PC-3 (cell line): ENCODE data around the gene ABCF1. TPM values are rescaled to one million over a fixed set of nuclear protein-coding genes. Genes with fewer than 3 reads are reported as not detected.

Experiments
- ATAC-seq: fragments of 200-7000 bp; cut with Tn5 transposase; 2 replicates; pipeline ENCODE4 v1.9.1; 2020; ENCODE audit warnings: mild to moderate bottlenecking, moderate library complexity
- BruUV-seq: library from RNA; stranded (reverse); fragments of 400-500 nt; replicated peaks from 2 replicates; lab custom pipeline; 2021; lab: Mats Ljungman, UMichigan
- CTCF ChIA-PET: fragments of 300-600 bp; sonication (Branson Sonifier 250); formaldehyde crosslinking; loops from one replicate; lab custom pipeline; 2022; ENCODE audit warnings: antibody characterized with exemption; lab: Charles Lee
- POLR2A ChIA-PET: fragments of 300-600 bp; sonication (Branson Sonifier 250); formaldehyde crosslinking; loops from one replicate; lab custom pipeline; 2022; ENCODE audit warnings: antibody characterized with exemption; ENCODE audit not compliant: unreplicated experiment; lab: Charles Lee
- DNase-seq: peaks from one replicate; pipeline ENCODE4 v3.0.0-alpha.2; 2015
- H2AFZ ChIP-seq: fragments of 300-600 bp; sonication (generic); 2 replicates; pipeline ENCODE4 v1.6.0; 2016; ENCODE audit warnings: antibody characterized with exemption, low read length
- H3F3A ChIP-seq: fragments of 300-600 bp; sonication (generic); one replicate; pipeline ENCODE4 v1.6.0; 2017; ENCODE audit warnings: antibody characterized with exemption, low read length, control low read depth, mild to moderate bottlenecking; ENCODE audit not compliant: unreplicated experiment
- H3K27ac ChIP-seq: fragments of 300-600 bp; sonication (generic); 2 replicates; pipeline ENCODE4 v1.5.1; 2016; ENCODE audit warnings: mild to moderate bottlenecking, low read length
- H3K27me3 ChIP-seq: fragments of 300-600 bp; sonication (generic); 2 replicates; pipeline ENCODE4 v1.6.1; 2016; ENCODE audit warnings: low read length, mixed read lengths
- H3K36me3 ChIP-seq: fragments of 300-600 bp; sonication (generic); 2 replicates; pipeline ENCODE4 v1.6.1; 2016; ENCODE audit warnings: low read depth, mixed run types, low read length, mixed read lengths
- H3K4me1 ChIP-seq: fragments of 300-600 bp; sonication (generic); 2 replicates; pipeline ENCODE4 v1.5.1; 2016; ENCODE audit warnings: low read length; ENCODE audit not compliant: insufficient read depth
- H3K4me2 ChIP-seq: fragments of 300-600 bp; sonication (generic); 2 replicates; pipeline ENCODE4 v1.6.0; 2016; ENCODE audit warnings: low read length
- H3K4me3 ChIP-seq: fragments of 300-600 bp; sonication (generic); 2 replicates; pipeline ENCODE4 v1.5.1; 2016; ENCODE audit warnings: mild to moderate bottlenecking, low read length, mixed read lengths
- H3K79me2 ChIP-seq: fragments of 300-600 bp; sonication (generic); 2 replicates; pipeline ENCODE4 v1.6.1; 2017; ENCODE audit warnings: low read length, mixed read lengths
- H3K9ac ChIP-seq: fragments of 300-600 bp; sonication (generic); 2 replicates; pipeline ENCODE4 v1.6.0; 2016; ENCODE audit warnings: mild to moderate bottlenecking, low read length
- H3K9me2 ChIP-seq: fragments of 300-600 bp; sonication (generic); replicated peaks from 2 replicates; pipeline ENCODE4 v1.6.1; 2016; ENCODE audit warnings: mixed run types, low read length, mixed read lengths
- H3K9me3 ChIP-seq: fragments of 300-600 bp; sonication (generic); 2 replicates; pipeline ENCODE4 v1.6.1; 2016; ENCODE audit warnings: low read length, mixed read lengths
- H4K20me1 ChIP-seq: fragments of 300-600 bp; sonication (generic); 2 replicates; pipeline ENCODE4 v1.6.1; 2016; ENCODE audit warnings: low read length, mixed read lengths
- EZH2 ChIP-seq: fragments of 300-600 bp; sonication (generic); IDR thresholded peaks from one replicate; pipeline ENCODE4 v1.6.1; 2017; ENCODE audit warnings: antibody characterized with exemption, mild to moderate bottlenecking, low read length; ENCODE audit not compliant: unreplicated experiment
- EZH2phosphoT487 ChIP-seq: fragments of 300-600 bp; sonication (generic); IDR thresholded peaks from 2 replicates; pipeline ENCODE4 v1.6.1; 2018; ENCODE audit warnings: mild to moderate bottlenecking, antibody characterized with exemption, low read length, borderline replicate concordance
- intact Hi-C: fragments of 100-400 bp; cut with micrococcal nuclease; formaldehyde crosslinking; loops from 2 replicates; pipeline ENCODE4 v1.9.0; 2023
- total RNA-seq: library from RNA; depleted of rRNA; stranded (reverse); fragments of >200 nt; gene quantifications from 2 replicates; pipeline ENCODE4 v1.2.3, GENCODE V29; 2014
- TF ChIP-seq, protein P1 (sequence below): fragments of 300-600 bp; sonication (generic); conservative IDR thresholded peaks from 2 replicates; pipeline ENCODE4 v1.5.1; 2017; ENCODE audit warnings: antibody characterized with exemption, low read depth, mild to moderate bottlenecking, low read length

ABCF1 gene
- total RNA-seq, 1 experiment from 2014 or later: 67.3 TPM

DNA sequence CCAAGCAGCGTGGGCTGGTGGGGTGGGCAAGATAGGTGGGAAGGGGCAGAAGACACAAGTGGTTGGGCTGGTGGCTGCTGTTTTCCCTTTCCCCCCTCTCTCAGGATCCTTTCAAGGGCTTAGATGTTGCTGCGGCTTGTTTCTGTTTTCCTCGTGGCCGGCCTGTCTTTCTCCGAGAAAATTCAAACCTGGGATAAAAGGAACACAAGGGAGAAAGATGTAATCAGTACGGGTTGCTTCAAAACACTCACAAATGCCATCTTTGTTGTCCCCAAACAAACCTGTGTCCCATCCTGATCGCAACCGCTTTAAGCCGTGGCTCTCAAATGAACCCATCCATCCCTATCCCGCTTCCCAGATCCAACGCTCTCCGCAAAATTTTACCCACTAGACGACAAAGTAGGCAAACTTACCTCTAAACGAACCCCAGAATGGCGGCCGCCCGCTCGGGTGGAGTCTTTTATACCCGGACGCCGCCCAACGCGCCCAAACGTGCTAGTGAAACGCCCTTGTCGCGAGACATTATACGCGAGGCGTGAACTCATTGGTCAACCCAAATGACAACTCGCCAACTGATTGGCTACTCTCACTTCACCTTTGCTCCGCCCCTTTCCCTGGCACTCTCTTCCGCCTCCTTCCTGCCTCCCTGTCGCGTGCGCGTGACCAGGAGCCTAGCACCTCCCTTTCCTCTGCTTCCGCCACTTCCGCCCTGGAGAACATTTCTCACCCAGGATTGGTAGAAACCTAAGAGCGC lies 45.7 kb downstream of the ABCF1 start, which contains the start of gene PPP1R10:
TSS of gene PPP1R10 (minus strand) at position 433 of the 754 bp plus-strand sequence. CDS start 7,299 bp downstream, outside the sequence.
- Histone ChIP-seq H3K27ac (peak within 1 kb of the TSS; percentile 92), H3K9me3 (no peaks in the 10 kb centered on the region), H3K4me3 (peak within 1 kb of the TSS; percentile 86), H3K79me2 (peaks cover 62% of the 10 kb centered on the region), H3K36me3 (peaks cover 22% of the 10 kb centered on the region), H3K27me3 (no peaks in the 10 kb centered on the region), H3K9me2 (no peaks in the 10 kb centered on the region), H2AFZ (peak within 1 kb of the TSS; percentile 82), H3K4me2 (peak within 1 kb of the TSS; percentile 99), H3F3A (peaks cover 25% of the 10 kb centered on the region), H3K9ac (peak within 1 kb of the TSS; percentile 99), H3K4me1 (peaks cover 40% of the 10 kb centered on the region), H4K20me1 (peaks cover 35% of the 10 kb centered on the region)
- intact Hi-C loops: loop anchor here (1.0 kb wide), 2 partner anchors 56 to 103 kb away; partner anchors contain the start of genes DHX16 and TUBB
- ChIA-PET CTCF (interaction anchor here (0.6 kb wide), 1 partner anchor 114 kb away, joined by 4 read pairs; no protein-coding TSS in a partner anchor), POLR2A (interaction anchor here (0.7 to 0.9 kb wide), 2 partner anchors 96 to 100 kb away, joined by 3 read pairs; partner anchors contain the start of gene MDC1)
- ATAC-seq: peak; percentile 73
- TSS peak; percentile 75 for BruUV-seq
- DNase-seq: peak; percentile 100
- TF ChIP-seq EZH2phosphoT487 (no peak), EZH2 (no peak)
- TF ChIP-seq, protein P1, sequence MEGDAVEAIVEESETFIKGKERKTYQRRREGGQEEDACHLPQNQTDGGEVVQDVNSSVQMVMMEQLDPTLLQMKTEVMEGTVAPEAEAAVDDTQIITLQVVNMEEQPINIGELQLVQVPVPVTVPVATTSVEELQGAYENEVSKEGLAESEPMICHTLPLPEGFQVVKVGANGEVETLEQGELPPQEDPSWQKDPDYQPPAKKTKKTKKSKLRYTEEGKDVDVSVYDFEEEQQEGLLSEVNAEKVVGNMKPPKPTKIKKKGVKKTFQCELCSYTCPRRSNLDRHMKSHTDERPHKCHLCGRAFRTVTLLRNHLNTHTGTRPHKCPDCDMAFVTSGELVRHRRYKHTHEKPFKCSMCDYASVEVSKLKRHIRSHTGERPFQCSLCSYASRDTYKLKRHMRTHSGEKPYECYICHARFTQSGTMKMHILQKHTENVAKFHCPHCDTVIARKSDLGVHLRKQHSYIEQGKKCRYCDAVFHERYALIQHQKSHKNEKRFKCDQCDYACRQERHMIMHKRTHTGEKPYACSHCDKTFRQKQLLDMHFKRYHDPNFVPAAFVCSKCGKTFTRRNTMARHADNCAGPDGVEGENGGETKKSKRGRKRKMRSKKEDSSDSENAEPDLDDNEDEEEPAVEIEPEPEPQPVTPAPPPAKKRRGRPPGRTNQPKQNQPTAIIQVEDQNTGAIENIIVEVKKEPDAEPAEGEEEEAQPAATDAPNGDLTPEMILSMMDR: no peak

DNA sequence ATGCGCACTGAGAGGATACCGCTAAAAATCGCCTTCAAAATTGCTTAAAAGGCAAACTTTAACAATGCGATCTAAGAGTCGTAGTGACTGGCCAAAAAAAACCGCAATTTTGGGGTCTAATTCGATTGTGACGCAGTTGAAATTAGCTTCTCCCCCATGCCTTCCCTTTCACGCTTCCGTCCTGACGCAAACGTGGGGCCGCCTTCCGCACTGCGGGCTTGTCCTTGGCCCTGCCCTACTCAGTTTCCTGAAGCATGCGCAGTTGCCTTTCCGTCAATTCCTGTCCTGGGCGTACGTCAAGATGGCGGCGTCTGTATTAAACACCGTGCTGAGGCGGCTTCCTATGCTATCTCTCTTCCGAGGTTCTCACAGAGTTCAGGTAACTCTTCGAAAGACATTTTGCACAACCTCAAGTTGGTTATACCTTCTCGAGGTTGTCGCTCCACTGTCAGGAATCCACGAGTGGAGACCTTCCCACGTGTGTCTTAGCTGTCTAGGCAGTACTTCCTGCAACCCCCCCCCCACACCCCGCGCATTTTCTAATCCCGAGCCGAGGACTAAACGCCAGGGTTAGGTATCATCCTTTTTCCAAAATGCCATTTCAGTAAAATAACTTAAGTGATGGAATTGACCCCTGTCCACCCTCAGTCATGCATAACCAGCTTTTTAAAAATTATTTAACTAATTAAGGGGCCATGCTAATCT lies 46.5 kb downstream of the ABCF1 start, which contains the start of gene MRPS18B:
TSS of gene MRPS18B (plus strand) at position 276 of the 705 bp plus-strand sequence. CDS start at position 302, 26 bp downstream.
- Histone ChIP-seq H3K9me3 (no peaks in the 10 kb centered on the region), H3K27me3 (no peaks in the 10 kb centered on the region), H3F3A (peaks cover 25% of the 10 kb centered on the region), H3K4me1 (peaks cover 37% of the 10 kb centered on the region), H3K79me2 (peaks cover 56% of the 10 kb centered on the region), H3K4me3 (peak within 1 kb of the TSS; percentile 86), H2AFZ (peak within 1 kb of the TSS; percentile 82), H3K9ac (peak within 1 kb of the TSS; percentile 99), H3K4me2 (peak within 1 kb of the TSS; percentile 99), H3K27ac (peak within 1 kb of the TSS; percentile 92), H3K36me3 (peaks cover 22% of the 10 kb centered on the region), H3K9me2 (no peaks in the 10 kb centered on the region), H4K20me1 (peaks cover 28% of the 10 kb centered on the region)
- TF ChIP-seq, protein P1: no peak
- TF ChIP-seq EZH2 (no peak), EZH2phosphoT487 (no peak)
- intact Hi-C loops: loop anchor here (1.0 kb wide), 2 partner anchors 56 to 103 kb away; partner anchors contain the start of genes DHX16 and TUBB
- ChIA-PET CTCF (interaction anchor here (0.6 to 0.9 kb wide), 2 partner anchors 55 to 113 kb away, joined by 3 to 4 read pairs; partner anchors contain the start of gene DHX16), POLR2A (interaction anchor here (0.7 to 0.9 kb wide), 2 partner anchors 95 to 99 kb away, joined by 3 read pairs; partner anchors contain the start of gene MDC1)
- DNase-seq: peak; percentile 97
- TSS peak; percentile 79 for BruUV-seq
- ATAC-seq: peak; percentile 79
